Transverse colon (tissue), 4 donors: Measurements from ENCODE around the gene ACE.

Source experiments
- CTCF ChIP-seq, 5 experiments: fragments of 200-600 bp in 3 of 5; fragments of 450-650 bp in 2 of 5; sonication (generic) in 3 of 5; IDR thresholded peaks; 1 replicate in 2 of 5; 2 replicates in 3 of 5; pipeline ENCODE4 v1.5.1; 2016 to 2017; ENCODE audit warnings: antibody characterized with exemption in 5 of 5, inconsistent platforms in 3 of 5, mild to moderate bottlenecking in 2 of 5, moderate library complexity in 1 of 5
- POLR2AphosphoS5 ChIP-seq, 3 donors: sonication (generic); formaldehyde crosslinking; IDR thresholded peaks; one replicate each; pipeline ENCODE4 v1.6.1; 2016; ENCODE audit warnings: antibody characterized with exemption in 3 of 3

GRCh38 chr17:63544467-63545301 is 67.8 kb downstream of the ACE start:
- TF ChIP-seq CTCF (IDR thresholded peaks at IDR 0.05): no peak
- no peak for TF ChIP-seq POLR2AphosphoS5 (IDR thresholded peaks at IDR 0.05)
